Lower leg skin (tissue), 4 donors: ENCODE measurements around the gene BEND2. TPM values are rescaled to one million over a fixed set of nuclear protein-coding genes. Genes with fewer than 3 reads are reported as not detected.

ENCODE experiments used
- DNase-seq, 2 donors: peaks; one replicate each; pipeline ENCODE4 v3.0.0-alpha.2; 2019; ENCODE audit warnings: low spot score in 2 of 2
- H3K4me3 ChIP-seq: fragments of 200-600 bp; sonication (generic); 2 replicates; pipeline ENCODE4 v1.5.1; 2017; ENCODE audit warnings: mild to moderate bottlenecking, low read depth; ENCODE audit not compliant: poor library complexity, severe bottlenecking
- POLR2A ChIP-seq, 2 donors: fragments of 450-650 bp; IDR thresholded peaks; one replicate each; pipeline ENCODE4 v1.6.1; 2016 to 2017; ENCODE audit warnings: antibody characterized with exemption in 2 of 2, mild to moderate bottlenecking in 1 of 2, moderate library complexity in 1 of 2
- WGBS, 2 donors: methylation state at CpG; one replicate each; pipeline ENCODE4 v1.1.5; 2018; 5-methylcytosine and 5-hydroxymethylcytosine counted together
- intact Hi-C: fragments of 100-400 bp; cut with DNase I; formaldehyde crosslinking; loops from one replicate; pipeline ENCODE4 v1.15.0; 2023; ENCODE audit warnings: low total_unique reads
- total RNA-seq, 4 donors: library from RNA; depleted of rRNA; stranded (reverse); fragments of >200 nt; gene quantifications; one replicate each; pipeline ENCODE4 v1.1.0, GENCODE V29; 2016
- TF ChIP-seq, protein P1 (sequence below), 3 donors: fragments of 450-650 bp; IDR thresholded peaks; one replicate each; pipeline ENCODE4 v1.5.1; 2016; ENCODE audit warnings: antibody characterized with exemption in 3 of 3, mild to moderate bottlenecking in 3 of 3, moderate library complexity in 2 of 3

The BEND2 gene
- total RNA-seq, 4 donors from 2014 or later, result not detected

DNA sequence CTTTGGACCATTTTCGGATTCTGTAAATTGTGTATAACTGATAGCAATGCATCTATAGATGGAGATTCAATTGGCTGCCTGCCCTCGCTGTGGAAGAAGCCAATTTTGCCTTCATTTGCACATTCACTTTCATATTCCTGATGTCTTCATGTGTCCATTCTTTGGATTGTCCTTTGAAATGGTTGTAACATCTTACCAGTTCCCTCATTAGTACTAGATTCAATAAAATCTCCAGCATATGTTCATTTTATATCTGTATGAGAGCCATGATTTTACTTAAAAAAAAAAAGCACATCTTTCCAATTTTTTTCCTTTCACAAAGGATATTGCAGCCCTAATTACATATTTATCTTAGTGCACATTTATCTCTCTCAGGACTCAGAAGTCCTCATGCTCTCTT, 61.7 kb downstream of the BEND2 start:
- DNase-seq, result no peak
- intact Hi-C loops, result no loop called here
- TF ChIP-seq, protein P1, sequence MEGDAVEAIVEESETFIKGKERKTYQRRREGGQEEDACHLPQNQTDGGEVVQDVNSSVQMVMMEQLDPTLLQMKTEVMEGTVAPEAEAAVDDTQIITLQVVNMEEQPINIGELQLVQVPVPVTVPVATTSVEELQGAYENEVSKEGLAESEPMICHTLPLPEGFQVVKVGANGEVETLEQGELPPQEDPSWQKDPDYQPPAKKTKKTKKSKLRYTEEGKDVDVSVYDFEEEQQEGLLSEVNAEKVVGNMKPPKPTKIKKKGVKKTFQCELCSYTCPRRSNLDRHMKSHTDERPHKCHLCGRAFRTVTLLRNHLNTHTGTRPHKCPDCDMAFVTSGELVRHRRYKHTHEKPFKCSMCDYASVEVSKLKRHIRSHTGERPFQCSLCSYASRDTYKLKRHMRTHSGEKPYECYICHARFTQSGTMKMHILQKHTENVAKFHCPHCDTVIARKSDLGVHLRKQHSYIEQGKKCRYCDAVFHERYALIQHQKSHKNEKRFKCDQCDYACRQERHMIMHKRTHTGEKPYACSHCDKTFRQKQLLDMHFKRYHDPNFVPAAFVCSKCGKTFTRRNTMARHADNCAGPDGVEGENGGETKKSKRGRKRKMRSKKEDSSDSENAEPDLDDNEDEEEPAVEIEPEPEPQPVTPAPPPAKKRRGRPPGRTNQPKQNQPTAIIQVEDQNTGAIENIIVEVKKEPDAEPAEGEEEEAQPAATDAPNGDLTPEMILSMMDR (IDR thresholded peaks at IDR 0.05), result no peak
- no peak for TF ChIP-seq POLR2A (IDR thresholded peaks at IDR 0.05)
- 74 to 80% methylated on average over 2 of the region's 2 CpGs for WGBS, 2 donors
- no peak overlapping the region for H3K4me3 ChIP-seq

DNA sequence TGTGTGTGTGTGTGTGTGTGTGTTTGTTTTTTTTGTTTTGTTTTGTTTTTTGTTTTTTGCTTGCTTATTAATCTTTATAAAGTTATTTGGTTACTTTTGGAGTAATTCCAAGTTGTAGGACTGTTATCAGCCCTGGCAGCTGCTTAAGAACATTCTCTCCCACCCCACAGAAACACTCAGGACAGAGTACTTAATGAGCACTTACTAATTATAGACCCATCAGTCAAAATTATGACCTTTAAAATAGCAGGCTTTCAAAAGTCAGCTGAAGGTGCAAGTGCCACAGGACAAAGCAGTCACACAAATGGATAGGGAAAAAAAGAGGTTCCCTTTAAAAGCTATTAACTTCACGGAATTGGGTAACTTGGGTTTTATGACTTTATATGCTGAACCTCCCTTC, 69.0 kb downstream of the BEND2 start:
- DNase-seq, result no peak
- intact Hi-C loops, result no loop called here
- TF ChIP-seq POLR2A (IDR thresholded peaks at IDR 0.05), result no peak
- TF ChIP-seq, protein P1 (IDR thresholded peaks at IDR 0.05), result no peak
- H3K4me3 ChIP-seq, result no peak overlapping the region
- whole genome bisulfite sequencing, 2 donors, result 44 to 60% methylated on average over 1 of the region's 1 CpG

DNA sequence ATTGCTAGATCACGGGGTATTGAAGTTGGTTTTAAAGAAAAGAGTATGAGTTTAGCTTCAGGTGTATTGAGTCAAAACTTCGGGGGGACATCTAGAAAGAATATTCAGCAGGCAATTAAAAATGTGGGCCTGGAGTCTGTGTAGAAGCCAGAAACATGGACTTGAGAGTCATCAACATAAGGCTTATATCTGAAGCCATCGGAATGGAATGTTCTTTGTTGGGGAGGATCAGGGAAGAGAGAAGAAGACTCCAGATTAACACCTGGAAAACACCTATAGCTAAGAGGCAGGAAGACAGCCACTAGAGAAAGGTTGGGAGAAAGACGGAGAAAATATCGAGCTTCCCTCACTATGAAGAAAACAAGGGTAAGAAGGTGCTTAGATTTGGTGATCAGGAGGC, 69.5 kb downstream of the BEND2 start:
- DNase-seq, result no peak
- WGBS, 2 donors, result 84 to 91% methylated on average over 5 of the region's 5 CpGs
- TF ChIP-seq, protein P1 (IDR thresholded peaks at IDR 0.05), result no peak
- TF ChIP-seq POLR2A (IDR thresholded peaks at IDR 0.05), result no peak
- no peak overlapping the region for H3K4me3 ChIP-seq
- intact Hi-C loops, result no loop called here

DNA sequence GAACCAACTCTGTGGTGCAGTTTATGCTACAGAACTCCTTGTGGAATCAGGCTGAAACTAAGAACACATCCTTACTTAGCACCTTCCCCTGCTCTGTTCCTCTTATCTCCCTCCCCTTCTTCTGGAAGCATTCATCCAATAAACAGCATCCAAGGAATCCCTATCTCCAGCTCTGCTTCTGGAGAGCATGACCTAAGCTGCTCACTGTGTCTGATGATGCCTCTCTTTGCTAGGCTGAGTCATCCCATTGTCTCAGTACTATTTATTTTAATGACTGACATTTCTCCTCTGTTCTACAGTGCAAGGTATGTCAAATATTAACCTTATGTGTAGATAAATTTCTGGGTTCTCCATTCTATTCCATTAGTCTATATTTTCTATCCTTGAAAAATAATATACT, 71.2 kb downstream of the BEND2 start:
- intact Hi-C loops, result no loop called here
- TF ChIP-seq, protein P1 (IDR thresholded peaks at IDR 0.05), result no peak
- TF ChIP-seq POLR2A (IDR thresholded peaks at IDR 0.05), result no peak
- H3K4me3 ChIP-seq, result no peak overlapping the region
- no peak for DNase-seq

DNA sequence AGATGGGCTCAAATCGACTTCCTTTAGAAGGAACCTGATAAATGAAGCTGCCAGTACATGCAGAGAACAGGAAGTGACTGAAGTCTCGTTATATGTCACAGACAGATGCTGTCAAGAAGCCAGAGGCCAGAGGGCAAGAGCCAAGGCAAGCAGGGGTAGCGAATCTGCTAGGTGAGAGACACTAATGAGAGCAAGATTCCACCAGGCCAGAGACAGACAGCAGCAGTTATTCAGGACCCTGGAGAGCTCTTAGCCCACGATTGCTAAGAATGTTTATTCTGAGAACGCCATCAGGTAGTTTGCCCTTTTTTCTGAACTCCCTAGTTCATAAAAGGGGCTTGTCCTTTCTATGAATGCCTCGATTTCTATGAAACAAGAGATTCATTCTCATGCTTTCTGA, 73.7 kb downstream of the BEND2 start:
- TF ChIP-seq POLR2A (IDR thresholded peaks at IDR 0.05), result no peak
- TF ChIP-seq, protein P1 (IDR thresholded peaks at IDR 0.05), result no peak
- H3K4me3 ChIP-seq, result no peak overlapping the region
- no peak for DNase-seq
- intact Hi-C loops, result no loop called here
- WGBS, 2 donors, result 15 to 32% methylated on average over 6 of the region's 6 CpGs

DNA sequence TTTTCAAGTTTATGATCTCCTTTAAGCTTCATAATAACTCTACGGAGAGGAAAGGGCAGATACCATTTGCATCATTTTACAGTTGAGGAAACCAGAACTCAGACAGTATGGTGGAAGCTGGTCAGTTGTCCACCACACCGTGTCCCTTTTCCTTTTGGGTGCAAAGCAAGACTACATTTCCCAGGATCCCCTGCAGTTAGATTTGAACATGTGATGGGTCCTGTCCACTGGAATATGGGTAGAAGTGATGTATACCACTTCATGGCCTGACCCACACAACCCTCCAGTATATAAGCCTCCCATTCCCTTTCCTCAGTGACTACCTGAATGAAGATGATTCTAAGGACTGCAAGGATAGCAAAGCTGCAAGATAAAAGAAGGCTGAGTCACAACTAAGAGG, 74.7 kb downstream of the BEND2 start:
- DNase-seq, result no peak
- no peak overlapping the region for H3K4me3 ChIP-seq
- TF ChIP-seq POLR2A (IDR thresholded peaks at IDR 0.05), result no peak
- TF ChIP-seq, protein P1 (IDR thresholded peaks at IDR 0.05), result no peak
- whole genome bisulfite sequencing, 2 donors, result 38 to 86% methylated on average over 2 of the region's 2 CpGs
- intact Hi-C loops, result no loop called here
